Islet of Langerhans (tissue), 1 donor: Measurements from ENCODE around the gene SNCAIP.

ENCODE experiments used
- FAIRE-seq: peaks from one replicate; lab custom pipeline; 2011; peaks lifted over from hg19 to GRCh38; lab: Jason Lieb, UNC

SNCAIP gene

DNA sequence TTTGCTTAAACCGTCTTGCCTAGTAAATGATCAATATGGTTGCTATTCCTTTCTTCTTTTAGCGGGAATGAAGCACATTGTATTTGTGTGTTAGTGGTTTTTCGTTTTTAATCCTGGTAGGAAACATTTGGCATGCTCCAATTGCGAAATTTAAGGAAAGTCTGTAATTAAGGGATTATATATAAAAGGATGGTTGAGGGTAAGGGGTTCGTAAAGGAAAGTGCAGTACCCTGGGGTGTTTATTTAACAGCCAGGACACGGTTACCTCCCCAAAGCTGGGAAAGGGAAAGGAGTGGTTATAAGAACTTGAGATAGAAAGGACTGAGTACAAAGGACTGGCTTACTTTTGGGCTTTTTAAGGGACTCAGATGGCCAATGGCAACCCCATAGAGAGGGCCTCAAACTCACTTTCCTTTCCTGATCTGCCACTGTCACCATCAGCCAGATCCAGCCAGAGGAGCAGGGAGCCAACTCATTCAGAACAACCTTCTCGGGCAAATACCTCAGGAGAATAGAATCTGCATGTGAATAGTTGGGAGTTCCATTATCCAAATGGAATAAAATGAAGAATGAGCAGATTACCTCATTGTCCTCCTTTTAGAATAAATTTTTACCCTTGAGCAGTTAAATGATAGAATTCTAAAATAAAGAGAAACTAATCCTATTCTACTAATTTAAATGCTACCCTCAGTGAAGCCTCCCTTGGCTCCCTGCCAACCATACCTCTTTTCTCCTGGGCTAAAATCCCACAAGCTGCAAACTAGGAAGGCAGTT is 117.7 kb downstream of the SNCAIP start:
- no peak for FAIRE-seq

- no peak for FAIRE-seq
Observed at GRCh38 chr5:122430319-122430586, 118.2 kb downstream of the SNCAIP start.

DNA sequence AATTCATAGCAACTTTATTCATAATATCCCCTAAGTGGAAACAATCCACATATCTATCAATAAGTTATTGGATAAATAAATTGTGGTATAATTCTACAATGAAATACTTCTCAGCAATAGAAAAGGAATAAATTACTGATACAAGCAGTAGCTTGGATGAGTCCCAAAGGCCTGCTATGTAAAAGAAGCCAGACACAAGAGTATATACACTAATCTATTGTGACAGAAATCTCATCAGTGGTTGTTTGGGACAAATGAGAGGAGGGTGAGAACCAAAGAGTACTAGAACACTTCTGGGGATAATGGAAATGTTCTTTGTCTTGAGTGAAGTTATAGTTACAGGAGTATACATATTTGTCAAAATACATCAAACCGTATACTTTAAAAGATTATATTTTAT is 119.3 kb downstream of the SNCAIP start:
- no peak for FAIRE-seq

GRCh38 chr5:122434205-122434970 is 122.4 kb downstream of the SNCAIP start:
- FAIRE-seq, result no peak

DNA sequence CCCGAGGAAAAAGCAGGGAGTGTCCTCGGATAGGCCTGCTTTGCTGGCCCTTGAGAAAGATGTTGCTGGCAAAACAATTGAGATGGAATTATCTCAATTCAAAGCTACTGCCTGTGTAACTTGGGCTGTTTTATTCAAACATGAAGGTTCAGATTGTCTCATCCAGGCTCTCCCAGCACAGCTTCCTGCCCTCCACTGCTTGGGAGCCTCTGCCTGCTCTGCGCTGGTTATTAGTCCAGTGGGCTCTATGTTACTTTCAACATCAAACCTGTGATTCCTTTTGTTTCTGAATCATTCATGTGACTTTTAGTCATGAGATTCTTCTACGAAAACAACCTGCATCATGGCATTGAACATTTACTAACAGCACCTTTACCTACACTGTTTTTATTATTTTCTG is 123.2 kb downstream of the SNCAIP start:
- FAIRE-seq, result no peak

GRCh38 chr5:122435761-122436160 is 123.7 kb downstream of the SNCAIP start:
- no peak for FAIRE-seq

DNA sequence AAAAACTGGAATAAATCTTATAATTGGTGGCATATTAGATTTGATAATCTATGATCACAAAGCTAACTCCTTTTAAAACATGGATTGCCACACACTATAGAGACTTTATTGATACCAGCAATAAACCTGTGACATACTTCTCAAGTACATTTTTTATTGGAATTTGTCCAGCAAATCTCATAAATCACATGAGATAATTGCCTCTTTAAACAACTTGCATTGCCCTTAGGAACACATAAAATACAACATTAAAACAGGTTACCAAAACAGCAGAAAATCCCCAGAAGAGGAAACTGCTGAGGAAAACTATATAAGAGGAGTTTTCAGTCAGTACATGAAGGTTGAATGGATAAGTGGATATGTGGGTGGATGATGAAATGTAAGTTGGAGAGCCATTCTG is 124.6 kb downstream of the SNCAIP start:
- FAIRE-seq, result no peak

DNA sequence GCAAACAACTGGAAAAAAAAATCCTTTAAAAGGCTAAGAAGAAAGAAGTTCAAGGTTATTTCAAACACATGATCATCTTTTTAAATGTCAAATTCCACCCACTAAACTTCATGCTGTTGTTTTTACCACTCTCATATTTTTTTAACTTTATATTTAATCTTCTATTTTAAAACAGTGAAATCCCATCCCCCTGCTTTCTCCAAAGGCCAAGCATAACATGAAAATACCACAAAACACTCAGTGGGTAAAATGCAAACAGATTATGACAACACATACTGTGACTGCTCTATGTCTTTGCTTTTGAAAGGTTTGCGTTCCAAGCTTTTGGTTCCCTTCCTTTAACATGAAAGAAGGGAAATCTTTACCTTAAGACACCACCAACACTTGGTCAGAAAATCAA is 127.6 kb downstream of the SNCAIP start:
- FAIRE-seq, result no peak

DNA sequence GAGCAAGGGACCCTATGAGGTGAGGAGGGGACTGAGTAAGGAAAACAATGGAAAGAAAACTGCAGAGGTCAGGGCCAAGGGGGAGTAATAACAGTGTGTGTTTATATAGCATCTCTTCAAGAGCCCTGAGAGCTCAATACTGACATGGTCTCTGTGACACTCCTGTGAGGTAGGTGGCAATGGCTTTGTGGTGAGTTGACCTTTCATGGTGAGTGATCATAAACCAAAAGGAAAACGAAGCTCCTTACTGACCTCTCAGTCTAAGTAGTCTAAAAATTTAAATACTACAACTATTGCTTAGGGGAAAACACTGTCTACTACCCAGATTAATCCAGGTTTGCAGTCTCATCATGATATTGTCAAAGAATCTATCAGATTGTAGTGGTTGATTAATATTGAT is 130.9 kb downstream of the SNCAIP start:
- no peak for FAIRE-seq

DNA sequence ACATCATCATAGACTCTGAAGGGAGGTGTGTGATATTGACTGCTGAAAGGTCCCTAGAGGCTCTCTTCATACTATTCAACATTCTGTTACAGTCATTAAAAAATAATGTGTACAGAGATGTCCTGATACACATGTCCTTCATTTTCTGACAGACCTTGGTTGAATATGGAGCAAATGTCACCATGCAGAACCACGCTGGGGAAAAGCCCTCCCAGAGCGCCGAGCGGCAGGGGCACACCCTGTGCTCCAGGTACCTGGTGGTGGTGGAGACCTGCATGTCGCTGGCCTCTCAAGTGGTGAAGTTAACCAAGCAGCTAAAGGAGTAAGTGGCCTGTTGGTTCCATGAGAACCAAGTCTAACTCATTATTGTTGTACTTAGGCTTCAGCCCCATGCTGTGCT is 132.4 kb downstream of the SNCAIP start:
- no peak for FAIRE-seq

GRCh38 chr5:122445070-122445469 is 133.0 kb downstream of the SNCAIP start:
- no peak for FAIRE-seq

DNA sequence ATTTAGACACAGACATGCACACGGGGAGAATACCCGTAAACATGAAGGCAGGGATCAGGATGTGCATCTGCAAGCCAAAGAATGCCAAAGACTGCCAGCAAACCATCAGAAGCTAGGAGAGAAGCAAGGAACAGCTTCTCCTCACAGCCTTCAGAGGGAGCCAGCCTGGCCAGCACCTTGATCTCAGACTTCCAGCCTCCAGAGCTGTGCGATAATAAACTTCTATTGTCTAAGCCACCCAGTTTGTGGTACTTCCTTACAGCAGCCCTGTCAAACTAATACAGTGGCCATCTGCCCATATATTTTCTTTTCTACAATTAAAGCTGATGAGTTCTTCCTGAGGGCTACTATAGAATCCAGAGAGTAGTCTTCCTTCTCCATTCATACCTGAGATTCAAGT is 135.0 kb downstream of the SNCAIP start:
- FAIRE-seq, result no peak

DNA sequence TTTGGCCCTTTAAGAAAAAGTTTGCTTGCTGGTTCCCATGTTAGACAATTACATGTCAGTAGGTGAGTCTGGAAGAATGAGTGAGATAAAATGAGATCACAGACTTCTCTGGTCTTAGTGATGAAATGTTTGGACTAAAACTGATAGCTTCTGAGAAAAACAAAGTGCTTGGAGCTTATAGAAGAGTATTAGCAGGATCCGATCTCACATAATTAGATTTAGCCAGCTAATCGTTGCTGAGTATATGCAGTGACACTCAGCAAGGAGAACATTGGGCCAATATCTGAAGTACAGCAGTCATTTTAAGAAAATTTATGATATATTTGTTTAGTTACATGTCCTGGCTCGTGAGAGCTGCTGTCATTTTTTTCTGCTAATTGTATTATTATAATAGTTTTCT is 135.8 kb downstream of the SNCAIP start:
- no peak for FAIRE-seq

DNA sequence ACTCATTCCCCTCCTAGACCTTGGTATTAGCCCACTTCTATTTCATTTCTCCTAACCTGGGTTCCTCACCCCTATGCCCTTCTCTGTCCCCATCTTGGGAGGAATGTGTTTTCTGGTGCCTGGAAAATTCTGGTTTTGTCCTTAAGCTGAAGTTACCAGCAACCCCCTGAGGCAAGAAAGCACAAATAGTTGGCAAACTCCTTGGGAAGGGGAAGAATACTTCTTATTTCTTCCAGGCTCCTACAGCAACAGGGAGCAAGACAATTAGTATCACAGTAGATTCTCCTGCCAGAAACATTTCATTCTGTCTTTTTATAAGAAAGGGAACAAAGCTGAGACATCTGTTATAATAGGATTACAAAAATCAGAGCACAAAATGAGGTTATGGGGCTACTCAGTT is 142.5 kb downstream of the SNCAIP start:
- FAIRE-seq, result no peak

GRCh38 chr5:122455939-122456338 is 143.9 kb downstream of the SNCAIP start:
- no peak for FAIRE-seq

DNA sequence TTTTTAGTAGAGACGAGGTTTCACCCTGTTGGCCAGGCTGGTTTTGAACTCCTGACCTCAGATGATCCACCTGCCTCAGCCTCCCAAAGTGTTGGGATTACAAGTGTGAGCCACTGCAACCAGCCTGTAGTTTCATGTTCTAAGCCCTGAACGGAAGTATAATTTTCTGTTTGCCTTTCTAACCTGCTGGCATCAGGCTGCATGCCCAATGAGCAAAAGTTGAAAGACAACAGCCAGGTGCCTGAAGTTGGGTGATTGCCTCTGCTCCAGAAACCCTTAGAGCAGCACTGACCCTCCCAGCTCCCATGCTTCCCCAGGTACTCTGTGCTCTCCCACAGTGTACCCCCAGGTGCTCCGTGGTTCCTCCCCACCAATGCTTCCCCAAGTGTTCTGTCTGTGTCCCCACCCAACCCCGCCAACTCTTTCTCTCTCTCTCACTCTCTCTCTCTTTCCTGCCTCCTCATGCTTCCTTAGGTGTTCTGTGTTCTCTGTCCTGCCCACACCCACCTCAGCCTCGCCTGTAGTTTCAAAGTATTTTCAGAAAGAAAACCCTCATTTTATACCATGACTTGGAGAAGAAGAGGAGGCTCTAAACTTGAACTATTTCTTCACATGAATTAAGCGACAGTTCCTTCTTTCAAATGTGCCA is 145.3 kb downstream of the SNCAIP start:
- no peak for FAIRE-seq

GRCh38 chr5:122458278-122458872 is 146.3 kb downstream of the SNCAIP start:
- FAIRE-seq, result no peak

- no peak for FAIRE-seq
Observed at GRCh38 chr5:122462486-122462885, 150.4 kb downstream of the SNCAIP start.

- no peak for FAIRE-seq
Observed at GRCh38 chr5:122463221-122463620, 151.2 kb downstream of the SNCAIP start.

- FAIRE-seq, result no peak
Observed at GRCh38 chr5:122464191-122464590, 152.2 kb downstream of the SNCAIP start.

DNA sequence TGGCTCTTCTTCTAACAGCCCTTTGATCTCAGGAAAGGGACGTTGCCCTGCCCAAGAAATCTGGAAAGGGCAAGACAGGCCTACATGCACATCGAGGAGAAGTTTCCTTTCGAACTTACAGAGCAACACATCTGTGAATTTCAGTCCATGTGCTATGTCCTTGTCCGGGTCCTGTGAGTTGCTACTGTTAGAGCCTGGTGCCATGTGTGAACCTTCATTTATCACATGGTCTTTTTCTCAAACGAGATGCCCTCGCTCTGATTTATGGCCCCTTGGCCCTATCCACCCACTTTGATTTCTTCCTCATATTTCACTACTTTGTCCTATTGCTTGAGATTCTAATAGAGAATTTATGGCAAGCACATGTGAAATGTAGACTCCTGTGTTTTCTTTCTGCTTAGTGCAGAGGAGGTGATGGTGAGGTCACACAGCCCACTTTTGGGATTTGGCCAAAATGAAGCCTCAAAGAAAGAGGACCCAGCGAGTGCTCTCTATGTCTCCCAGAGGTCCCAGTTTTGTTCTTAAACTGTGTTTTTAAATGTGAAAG is 153.1 kb downstream of the SNCAIP start:
- FAIRE-seq, result no peak

- FAIRE-seq, result no peak
Observed at GRCh38 chr5:122465994-122466393, 154.0 kb downstream of the SNCAIP start.
